ENCODE measurements around the gene ZNF568.

ZNF568 gene
- long read RNA-seq, partial matches to known transcripts, result 0 of 14 reads
- long read RNA-seq, other reads (novel, unspliced or antisense), result 6 of 14 reads

DNA sequence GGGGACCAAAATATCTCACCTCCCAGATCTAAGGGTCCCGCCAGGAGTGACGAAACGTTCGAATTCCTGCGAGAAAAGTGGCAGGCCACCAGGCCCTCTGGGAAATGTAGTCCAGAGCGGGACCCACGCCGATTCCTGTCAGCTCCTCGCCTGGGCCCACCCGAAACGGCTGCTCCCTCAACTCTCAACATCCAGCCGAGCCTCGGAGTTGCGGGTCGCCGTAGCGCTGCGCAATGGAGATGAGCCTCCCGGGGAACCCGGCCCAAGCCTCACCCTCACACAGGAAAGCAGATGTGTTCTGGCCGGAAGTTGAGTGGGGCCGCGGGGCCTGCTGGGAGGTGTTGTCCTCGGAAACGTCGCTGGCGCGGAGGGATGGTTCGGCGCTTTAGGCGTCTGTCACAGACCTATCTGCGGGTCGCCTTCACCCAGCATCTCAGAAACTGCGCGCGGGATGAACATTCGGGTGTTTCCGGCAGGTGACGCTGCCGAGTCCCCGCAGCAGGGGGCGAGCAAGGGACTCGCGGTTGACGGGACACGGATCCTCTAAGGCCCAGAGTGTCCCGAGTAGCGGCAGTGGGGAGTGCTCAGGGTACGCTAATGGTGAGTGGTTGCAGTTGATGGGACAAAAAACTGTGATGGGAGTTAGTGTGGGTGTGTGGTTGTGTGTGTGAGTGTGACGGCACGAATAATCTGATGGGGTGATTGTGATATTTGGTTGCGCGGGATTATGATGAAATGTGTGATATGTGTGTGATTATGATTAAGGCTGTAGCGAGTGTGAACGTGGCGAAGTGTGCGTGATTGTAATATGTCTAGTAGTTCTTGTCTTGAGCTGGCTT, at the start of gene ZNF568, which contains the start of gene ZNF829:
ZNF568 (plus strand) TSS at position 341 of the 839 bp plus-strand sequence. CDS start 6,439 bp downstream, outside the sequence.
ZNF829 (minus strand) TSS at position 300 of the 839 bp plus-strand sequence. CDS start 1,124 bp downstream, outside the sequence.
- H3K4me3 ChIP-seq (replicated peaks; ENCODE audit: insufficient read depth, low read length), result peak within 1 kb of the TSS; percentile 63
- H3K27ac ChIP-seq (replicated peaks), result peak within 1 kb of the TSS; percentile 95
- peak; percentile 92 to 97 for DNase-seq (ENCODE audit: low read depth in 1 of 2, low spot score in 1 of 2)

DNA sequence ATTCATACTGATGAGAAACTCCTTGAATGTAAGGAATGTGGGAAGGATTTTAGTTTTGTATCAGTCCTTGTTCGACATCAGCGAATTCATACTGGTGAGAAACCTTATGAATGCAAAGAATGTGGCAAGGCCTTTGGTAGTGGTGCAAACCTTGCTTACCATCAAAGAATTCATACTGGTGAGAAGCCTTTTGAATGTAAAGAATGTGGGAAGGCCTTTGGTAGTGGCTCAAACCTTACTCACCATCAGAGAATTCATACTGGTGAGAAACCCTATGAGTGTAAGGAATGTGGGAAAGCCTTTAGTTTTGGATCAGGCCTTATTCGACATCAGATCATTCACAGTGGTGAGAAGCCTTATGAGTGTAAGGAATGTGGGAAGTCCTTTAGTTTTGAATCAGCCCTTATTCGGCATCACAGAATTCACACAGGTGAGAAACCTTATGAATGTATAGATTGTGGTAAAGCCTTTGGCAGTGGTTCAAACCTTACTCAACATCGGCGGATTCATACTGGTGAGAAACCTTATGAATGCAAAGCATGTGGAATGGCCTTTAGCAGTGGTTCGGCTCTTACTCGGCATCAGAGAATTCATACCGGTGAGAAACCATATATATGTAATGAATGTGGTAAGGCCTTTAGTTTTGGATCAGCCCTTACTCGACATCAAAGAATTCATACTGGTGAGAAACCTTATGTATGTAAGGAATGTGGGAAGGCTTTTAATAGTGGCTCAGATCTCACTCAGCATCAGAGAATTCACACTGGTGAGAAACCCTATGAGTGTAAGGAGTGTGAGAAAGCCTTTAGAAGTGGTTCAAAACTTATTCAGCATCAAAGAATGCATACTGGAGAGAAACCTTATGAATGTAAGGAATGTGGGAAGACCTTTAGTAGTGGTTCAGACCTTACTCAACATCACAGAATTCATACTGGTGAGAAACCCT, 38.9 kb upstream of the ZNF568 start:
- Histone ChIP-seq H3K27ac (replicated peaks) (no peak overlapping the region), H3K4me3 (replicated peaks; ENCODE audit: insufficient read depth, low read length) (no peak overlapping the region), H3K27me3 (ENCODE audit: insufficient read depth, poor library complexity, severe bottlenecking) (no peaks in the 10 kb centered on the region)
- TF ChIP-seq, protein P1, sequence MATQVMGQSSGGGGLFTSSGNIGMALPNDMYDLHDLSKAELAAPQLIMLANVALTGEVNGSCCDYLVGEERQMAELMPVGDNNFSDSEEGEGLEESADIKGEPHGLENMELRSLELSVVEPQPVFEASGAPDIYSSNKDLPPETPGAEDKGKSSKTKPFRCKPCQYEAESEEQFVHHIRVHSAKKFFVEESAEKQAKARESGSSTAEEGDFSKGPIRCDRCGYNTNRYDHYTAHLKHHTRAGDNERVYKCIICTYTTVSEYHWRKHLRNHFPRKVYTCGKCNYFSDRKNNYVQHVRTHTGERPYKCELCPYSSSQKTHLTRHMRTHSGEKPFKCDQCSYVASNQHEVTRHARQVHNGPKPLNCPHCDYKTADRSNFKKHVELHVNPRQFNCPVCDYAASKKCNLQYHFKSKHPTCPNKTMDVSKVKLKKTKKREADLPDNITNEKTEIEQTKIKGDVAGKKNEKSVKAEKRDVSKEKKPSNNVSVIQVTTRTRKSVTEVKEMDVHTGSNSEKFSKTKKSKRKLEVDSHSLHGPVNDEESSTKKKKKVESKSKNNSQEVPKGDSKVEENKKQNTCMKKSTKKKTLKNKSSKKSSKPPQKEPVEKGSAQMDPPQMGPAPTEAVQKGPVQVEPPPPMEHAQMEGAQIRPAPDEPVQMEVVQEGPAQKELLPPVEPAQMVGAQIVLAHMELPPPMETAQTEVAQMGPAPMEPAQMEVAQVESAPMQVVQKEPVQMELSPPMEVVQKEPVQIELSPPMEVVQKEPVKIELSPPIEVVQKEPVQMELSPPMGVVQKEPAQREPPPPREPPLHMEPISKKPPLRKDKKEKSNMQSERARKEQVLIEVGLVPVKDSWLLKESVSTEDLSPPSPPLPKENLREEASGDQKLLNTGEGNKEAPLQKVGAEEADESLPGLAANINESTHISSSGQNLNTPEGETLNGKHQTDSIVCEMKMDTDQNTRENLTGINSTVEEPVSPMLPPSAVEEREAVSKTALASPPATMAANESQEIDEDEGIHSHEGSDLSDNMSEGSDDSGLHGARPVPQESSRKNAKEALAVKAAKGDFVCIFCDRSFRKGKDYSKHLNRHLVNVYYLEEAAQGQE (IDR thresholded peaks at IDR 0.05; ENCODE audit: insufficient replicate concordance, low read depth), result no peak
- TF ChIP-seq SPI1 (IDR thresholded peaks at IDR 0.05; ENCODE audit: borderline replicate concordance, low read depth), result no peak
- no peak for TF ChIP-seq GABPA (IDR thresholded peaks at IDR 0.05; ENCODE audit: low read depth)
- TF ChIP-seq, protein P2, sequence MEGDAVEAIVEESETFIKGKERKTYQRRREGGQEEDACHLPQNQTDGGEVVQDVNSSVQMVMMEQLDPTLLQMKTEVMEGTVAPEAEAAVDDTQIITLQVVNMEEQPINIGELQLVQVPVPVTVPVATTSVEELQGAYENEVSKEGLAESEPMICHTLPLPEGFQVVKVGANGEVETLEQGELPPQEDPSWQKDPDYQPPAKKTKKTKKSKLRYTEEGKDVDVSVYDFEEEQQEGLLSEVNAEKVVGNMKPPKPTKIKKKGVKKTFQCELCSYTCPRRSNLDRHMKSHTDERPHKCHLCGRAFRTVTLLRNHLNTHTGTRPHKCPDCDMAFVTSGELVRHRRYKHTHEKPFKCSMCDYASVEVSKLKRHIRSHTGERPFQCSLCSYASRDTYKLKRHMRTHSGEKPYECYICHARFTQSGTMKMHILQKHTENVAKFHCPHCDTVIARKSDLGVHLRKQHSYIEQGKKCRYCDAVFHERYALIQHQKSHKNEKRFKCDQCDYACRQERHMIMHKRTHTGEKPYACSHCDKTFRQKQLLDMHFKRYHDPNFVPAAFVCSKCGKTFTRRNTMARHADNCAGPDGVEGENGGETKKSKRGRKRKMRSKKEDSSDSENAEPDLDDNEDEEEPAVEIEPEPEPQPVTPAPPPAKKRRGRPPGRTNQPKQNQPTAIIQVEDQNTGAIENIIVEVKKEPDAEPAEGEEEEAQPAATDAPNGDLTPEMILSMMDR (IDR thresholded peaks at IDR 0.05; ENCODE audit: insufficient read depth, low read length), result no peak
- TF ChIP-seq POLR2AphosphoS5 (IDR thresholded peaks at IDR 0.05; ENCODE audit: low read depth), result no peak
- DNase-seq (ENCODE audit: low read depth in 1 of 2, low spot score in 1 of 2), result no peak

More for the DNA sequence above, at the start of gene ZNF568, which contains the start of gene ZNF829:
- TF ChIP-seq GABPA (IDR thresholded peaks at IDR 0.05; ENCODE audit: low read depth), result peak; percentile 87
- peak; percentile 58; the same call in 1 of the 2 replicates for TF ChIP-seq POLR2AphosphoS5 (IDR thresholded peaks at IDR 0.05; ENCODE audit: low read depth)
- TF ChIP-seq, protein P1 (IDR thresholded peaks at IDR 0.05; ENCODE audit: insufficient replicate concordance, low read depth), result no peak
- TF ChIP-seq SPI1 (IDR thresholded peaks at IDR 0.05; ENCODE audit: borderline replicate concordance, low read depth), result no peak
- TF ChIP-seq, protein P2 (IDR thresholded peaks at IDR 0.05; ENCODE audit: insufficient read depth, low read length), result peak; percentile 56
- no peaks in the 10 kb centered on the region for H3K27me3 ChIP-seq (ENCODE audit: insufficient read depth, poor library complexity, severe bottlenecking)

DNA sequence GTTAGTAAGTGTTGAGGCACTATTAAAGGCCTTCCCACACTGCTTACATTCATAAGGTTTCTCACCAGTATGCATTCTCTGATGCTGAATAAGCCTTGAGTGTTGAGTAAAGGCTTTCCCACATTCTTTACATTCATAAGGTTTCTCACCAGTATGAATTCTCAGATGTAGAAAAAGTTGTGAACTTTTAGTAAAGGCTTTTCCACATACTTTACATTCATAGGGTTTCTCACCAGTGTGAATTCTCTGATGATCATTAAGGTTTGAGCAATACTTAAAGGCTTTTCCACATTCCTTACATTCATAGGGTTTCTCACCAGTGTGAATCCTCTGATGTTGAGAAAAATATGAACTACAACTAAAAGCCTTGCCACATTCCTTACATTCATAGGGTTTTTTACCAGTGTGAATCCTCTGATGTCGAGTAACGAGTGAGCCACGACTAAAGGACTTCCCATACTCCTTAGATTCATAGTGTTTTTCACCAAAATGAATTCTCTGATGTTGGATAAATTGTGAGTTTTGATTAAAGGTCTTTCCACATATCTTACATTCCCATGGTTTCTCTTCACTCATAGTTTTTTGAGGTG, 24.3 kb upstream of the ZNF568 start:
- Histone ChIP-seq H3K4me3 (replicated peaks; ENCODE audit: insufficient read depth, low read length) (no peak overlapping the region), H3K27ac (replicated peaks) (no peak overlapping the region)

More for the DNA sequence above, 24.3 kb upstream of the ZNF568 start:
- H3K27me3 ChIP-seq (ENCODE audit: insufficient read depth, poor library complexity, severe bottlenecking), result no peaks in the 10 kb centered on the region
- DNase-seq (ENCODE audit: low read depth in 1 of 2, low spot score in 1 of 2), result no peak
- TF ChIP-seq, protein P2 (IDR thresholded peaks at IDR 0.05; ENCODE audit: insufficient read depth, low read length), result no peak
- TF ChIP-seq GABPA (IDR thresholded peaks at IDR 0.05; ENCODE audit: low read depth) (no peak), POLR2AphosphoS5 (IDR thresholded peaks at IDR 0.05; ENCODE audit: low read depth) (no peak), SPI1 (IDR thresholded peaks at IDR 0.05; ENCODE audit: borderline replicate concordance, low read depth) (no peak)
- TF ChIP-seq, protein P1 (IDR thresholded peaks at IDR 0.05; ENCODE audit: insufficient replicate concordance, low read depth), result no peak
